ENCODE results near the gene DNAJC15. TPM values are rescaled to one million over a fixed set of nuclear protein-coding genes. Genes with fewer than 3 reads are reported as not detected.

The DNAJC15 gene
- total and polyA plus RNA-seq, 2 donors (not counting 3 experiments of a cell fraction or from before 2014, with no cell fraction given): 21.8 to 40.8 TPM

DNA sequence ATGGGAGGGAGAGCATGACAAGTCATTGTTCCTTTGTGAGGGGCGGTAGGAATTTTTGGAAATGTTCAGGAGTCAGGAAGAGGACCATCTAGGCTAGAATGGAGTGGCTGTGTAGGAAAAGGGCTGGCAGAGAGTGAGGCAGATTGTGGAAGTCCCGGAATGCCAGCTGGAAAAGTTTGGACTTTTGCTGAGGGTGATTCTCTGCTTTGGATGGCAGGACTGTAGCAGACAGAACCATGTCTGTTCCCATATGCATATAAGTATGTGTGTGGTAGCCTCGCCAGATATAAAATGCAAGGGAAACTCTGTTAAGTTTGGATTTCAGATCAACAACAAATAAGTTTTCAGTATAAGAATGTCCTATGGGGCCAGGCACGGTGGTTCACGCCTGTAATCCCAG lies 112.1 kb downstream of the DNAJC15 start:
- Histone ChIP-seq H3K27ac (ENCODE audit: insufficient read depth, low read depth, low read length) (no peak overlapping the region), H3K27me3 (ENCODE audit: control insufficient read depth in 2 of 2, insufficient read depth in 2 of 2, low read length in 2 of 2) (no peaks in the 10 kb centered on the region), H3K36me3 (ENCODE audit: control insufficient read depth in 2 of 2, extremely low read depth in 1 of 2, insufficient read depth in 2 of 2, low read length in 2 of 2) (no peaks in the 10 kb centered on the region), H4K20me1 (replicated peaks; ENCODE audit: control insufficient read depth, extremely low read depth, insufficient read depth, low read length) (no peaks in the 10 kb centered on the region), H3K9me3 (replicated peaks; ENCODE audit: control insufficient read depth, insufficient read depth, low read length) (no peaks in the 10 kb centered on the region), H3K4me2 (ENCODE audit: insufficient read depth, low read length) (no peak overlapping the region), H3K9me1 (replicated peaks; ENCODE audit: control insufficient read depth, extremely low read depth, insufficient read depth, low read length) (no peaks in the 10 kb centered on the region), H3K4me3 (replicated peaks in 1 of 3; ENCODE audit: insufficient read depth in 1 of 3, low read depth in 1 of 3, low read length in 3 of 3) (no peak overlapping the region), H3K9ac (replicated peaks; ENCODE audit: extremely low read depth, insufficient read depth, low read length) (no peak overlapping the region), H3K79me2 (ENCODE audit: control insufficient read depth, insufficient read depth, low read length) (no peaks in the 10 kb centered on the region), H3K4me1 (ENCODE audit: control insufficient read depth, extremely low read depth, insufficient read depth, low read length) (no peaks in the 10 kb centered on the region), H2AFZ (ENCODE audit: low read depth, low read length) (no peak overlapping the region)
- dilution Hi-C loops (cut with MboI; ENCODE audit: extremely low pct_ligation_motif_present, low sequenced_read_pairs) (no loop called here), intact Hi-C loops (cut with micrococcal nuclease) (no loop called here)
- ChIA-PET POLR2A (no interaction called here), CTCF (no interaction called here)
- BruUV-seq (replicated peaks): no TSS peak
- TF ChIP-seq POLR2A (IDR thresholded peaks at IDR 0.05; ENCODE audit: low read depth, low read length) (no peak), MYC (IDR thresholded peaks at IDR 0.05; ENCODE audit: low read depth, low read length) (no peak), FOS (IDR thresholded peaks at IDR 0.05; ENCODE audit: borderline replicate concordance, insufficient read depth, low read length) (no peak), POLR2AphosphoS5 (IDR thresholded peaks at IDR 0.05; ENCODE audit: insufficient read depth, low read depth, low read length) (no peak), GATA2 (IDR thresholded peaks at IDR 0.05; ENCODE audit: insufficient read depth, insufficient read length, low read depth, low read length) (no peak), EZH2 (IDR thresholded peaks at IDR 0.05; ENCODE audit: borderline replicate concordance, low read depth, low read length, severe bottlenecking) (no peak), JUN (IDR thresholded peaks at IDR 0.05; ENCODE audit: borderline replicate concordance, insufficient read depth, insufficient read length, low read depth) (no peak)
- TF ChIP-seq, protein P1, sequence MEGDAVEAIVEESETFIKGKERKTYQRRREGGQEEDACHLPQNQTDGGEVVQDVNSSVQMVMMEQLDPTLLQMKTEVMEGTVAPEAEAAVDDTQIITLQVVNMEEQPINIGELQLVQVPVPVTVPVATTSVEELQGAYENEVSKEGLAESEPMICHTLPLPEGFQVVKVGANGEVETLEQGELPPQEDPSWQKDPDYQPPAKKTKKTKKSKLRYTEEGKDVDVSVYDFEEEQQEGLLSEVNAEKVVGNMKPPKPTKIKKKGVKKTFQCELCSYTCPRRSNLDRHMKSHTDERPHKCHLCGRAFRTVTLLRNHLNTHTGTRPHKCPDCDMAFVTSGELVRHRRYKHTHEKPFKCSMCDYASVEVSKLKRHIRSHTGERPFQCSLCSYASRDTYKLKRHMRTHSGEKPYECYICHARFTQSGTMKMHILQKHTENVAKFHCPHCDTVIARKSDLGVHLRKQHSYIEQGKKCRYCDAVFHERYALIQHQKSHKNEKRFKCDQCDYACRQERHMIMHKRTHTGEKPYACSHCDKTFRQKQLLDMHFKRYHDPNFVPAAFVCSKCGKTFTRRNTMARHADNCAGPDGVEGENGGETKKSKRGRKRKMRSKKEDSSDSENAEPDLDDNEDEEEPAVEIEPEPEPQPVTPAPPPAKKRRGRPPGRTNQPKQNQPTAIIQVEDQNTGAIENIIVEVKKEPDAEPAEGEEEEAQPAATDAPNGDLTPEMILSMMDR (IDR thresholded peaks at IDR 0.05; ENCODE audit: extremely low read depth in 1 of 2, insufficient read depth in 1 of 2, low read depth in 1 of 2, low read length in 2 of 2): no peak
- TF ChIP-seq, protein P2, sequence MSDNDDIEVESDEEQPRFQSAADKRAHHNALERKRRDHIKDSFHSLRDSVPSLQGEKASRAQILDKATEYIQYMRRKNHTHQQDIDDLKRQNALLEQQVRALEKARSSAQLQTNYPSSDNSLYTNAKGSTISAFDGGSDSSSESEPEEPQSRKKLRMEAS (IDR thresholded peaks at IDR 0.05; ENCODE audit: insufficient read depth, insufficient read length): no peak
- FAIRE-seq (no peak), DNase-seq (ENCODE audit: low read depth, low spot score) (no peak)
